Measurements from ENCODE around the gene RAB10. TPM values are rescaled to one million over a fixed set of nuclear protein-coding genes. Genes with fewer than 3 reads are reported as not detected.

RAB10 gene
- total and polyA plus RNA-seq, 2 of the 4 experiments (the other 2 are of a cell fraction): 30.1 to 77.1 TPM

DNA sequence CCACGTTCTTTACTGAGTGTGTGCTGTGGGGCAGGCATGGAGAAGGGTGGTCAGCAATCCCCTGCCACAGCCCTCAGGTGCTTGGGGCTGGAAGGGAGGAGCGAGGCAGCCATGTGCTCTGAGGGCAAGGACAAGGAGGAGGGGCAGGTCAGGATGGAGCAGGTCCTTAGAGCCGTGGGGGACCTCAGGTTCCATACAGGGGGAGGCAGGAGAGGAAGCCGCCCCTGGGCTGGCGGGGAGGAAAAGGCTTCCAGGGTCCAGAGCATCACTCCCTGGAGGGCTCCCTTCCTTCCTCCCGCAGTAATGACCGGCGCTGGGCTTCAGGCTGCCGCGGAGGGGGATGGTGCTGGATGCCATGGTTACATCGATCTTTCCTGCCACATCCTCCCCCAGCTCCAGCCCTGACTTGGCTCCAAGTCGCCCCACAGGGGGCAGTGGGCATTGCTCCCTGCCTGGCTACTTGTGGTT is 145.6 kb downstream of the RAB10 start:
- no CpG with 5 or more reads among the region's 12 CpGs for WGBS, 2 experiments (ENCODE audit: extremely low coverage in 2 of 2, insufficient read length in 1 of 2)
- Histone ChIP-seq H3K18ac (ENCODE audit: low read depth, low read length) (no peak overlapping the region), H2BK20ac (ENCODE audit: low read depth, low read length) (no peak overlapping the region), H2AFZ (replicated peaks; ENCODE audit: low read length, poor library complexity) (peak overlapping the region; percentile 90), H3K27me3 (ENCODE audit: control insufficient read depth, insufficient read depth, low read length) (peaks cover 20% of the 10 kb centered on the region), H3K4me2 (ENCODE audit: low read depth, low read length) (no peak overlapping the region), H2BK5ac (ENCODE audit: low read depth, low read length, poor library complexity, severe bottlenecking) (no peak overlapping the region), H3K36me3 (ENCODE audit: control insufficient read depth, insufficient read depth, low read length) (no peaks in the 10 kb centered on the region), H4K8ac (ENCODE audit: low read depth in 2 of 2, low read length in 2 of 2) (no peak overlapping the region; a peak in 2 of 4 replicates), H3K56ac (ENCODE audit: extremely low read depth, insufficient read depth, low read length) (no peak overlapping the region), H2BK15ac (ENCODE audit: low read depth, low read length) (no peak overlapping the region), H3K4ac (ENCODE audit: low read depth, low read length) (no peak overlapping the region; the same call in 1 of the 2 replicates), H3K4me1 (ENCODE audit: control insufficient read depth, insufficient read depth, low read length) (no peaks in the 10 kb centered on the region), H2BK120ac (ENCODE audit: low read depth, low read length) (no peak overlapping the region), H2AK5ac (ENCODE audit: low read depth, low read length) (no peak overlapping the region), H3K14ac (replicated peaks; ENCODE audit: low read depth, low read length) (no peak overlapping the region), H3K9ac (ENCODE audit: low read depth, low read length) (no peak overlapping the region), H3K79me1 (ENCODE audit: low read depth in 1 of 2, low read length in 2 of 2) (no peaks in the 10 kb centered on the region), H4K5ac (ENCODE audit: low read depth, low read length) (no peak overlapping the region), H3K4me3 (ENCODE audit: insufficient read depth, low read depth, low read length) (no peak overlapping the region), H3K27ac (ENCODE audit: insufficient read depth, low read length) (no peak overlapping the region), H4K20me1 (ENCODE audit: insufficient read depth, low read length) (no peaks in the 10 kb centered on the region), H3K9me1 (ENCODE audit: insufficient read depth, low read length) (no peaks in the 10 kb centered on the region), H4K91ac (ENCODE audit: insufficient read depth, low read depth, low read length) (no peak overlapping the region), H3K9me3 (ENCODE audit: control insufficient read depth, insufficient read depth, low read length) (no peaks in the 10 kb centered on the region), H2AK9ac (replicated peaks; ENCODE audit: low read depth, low read length, poor library complexity) (peak overlapping the region; percentile 5), H3K23ac (ENCODE audit: low read depth, low read length) (peak overlapping the region; percentile 45; the same call in 1 of the 2 replicates)
- in situ Hi-C loops (cut with MboI; ENCODE audit: low sequenced_read_pairs): no loop called here
- CTCF ChIA-PET: no interaction called here
- ATAC-seq (ENCODE audit: low read depth) (no peak), DNase-seq (no peak)
- POLR2A ChIA-PET (ENCODE audit: unreplicated experiment): no interaction called here
- TF ChIP-seq SMC3 (IDR thresholded peaks at IDR 0.05; ENCODE audit: low read depth, low read length) (no peak), CHD1 (IDR thresholded peaks at IDR 0.05; ENCODE audit: low read depth, low read length) (no peak), RCOR1 (IDR thresholded peaks at IDR 0.05; ENCODE audit: insufficient replicate concordance, low read length) (no peak), MXI1 (IDR thresholded peaks at IDR 0.05; ENCODE audit: borderline replicate concordance, low read depth, low read length) (no peak), RFX5 (IDR thresholded peaks at IDR 0.05; ENCODE audit: low read depth, low read length) (no peak), FOS (IDR thresholded peaks at IDR 0.05; ENCODE audit: low read depth, low read length) (no peak)
- dilution Hi-C loops (cut with HindIII; ENCODE audit: low sequenced_read_pairs, unreplicated experiment): no loop called here
- intact Hi-C loops (cut with micrococcal nuclease): no loop called here
- BruUV-seq (replicated peaks): no TSS peak
